Neural progenitor cell (in vitro differentiated cells): ENCODE measurements around the gene FBN2.

Experiments used
- CTCF ChIP-seq: fragments of 200-600 bp; sonication (generic); IDR thresholded peaks from 2 replicates; pipeline ENCODE4 v1.5.1; 2017; ENCODE audit warnings: antibody characterized with exemption, mild to moderate bottlenecking
- EZH2 ChIP-seq: fragments of 200-600 bp; sonication (generic); IDR thresholded peaks from 2 replicates; pipeline ENCODE4 v1.6.1; 2017; ENCODE audit warnings: antibody characterized with exemption, mild to moderate bottlenecking, moderate library complexity

- TF ChIP-seq EZH2 (no peak), CTCF (no peak)
Measured at GRCh38 chr5:128403333-128403732, 134.7 kb downstream of the FBN2 start.
